GM18499 (cell line): Measurements from ENCODE around the gene TSSC4.

Experiments
- ATAC-seq: cut with Tn5 transposase; IDR thresholded peaks from one replicate; pipeline ENCODE4 v1.9.1; 2021; ENCODE audit warnings: moderate number of reproducible peaks; ENCODE audit not compliant: insufficient read depth, unreplicated experiment

The TSSC4 gene

DNA sequence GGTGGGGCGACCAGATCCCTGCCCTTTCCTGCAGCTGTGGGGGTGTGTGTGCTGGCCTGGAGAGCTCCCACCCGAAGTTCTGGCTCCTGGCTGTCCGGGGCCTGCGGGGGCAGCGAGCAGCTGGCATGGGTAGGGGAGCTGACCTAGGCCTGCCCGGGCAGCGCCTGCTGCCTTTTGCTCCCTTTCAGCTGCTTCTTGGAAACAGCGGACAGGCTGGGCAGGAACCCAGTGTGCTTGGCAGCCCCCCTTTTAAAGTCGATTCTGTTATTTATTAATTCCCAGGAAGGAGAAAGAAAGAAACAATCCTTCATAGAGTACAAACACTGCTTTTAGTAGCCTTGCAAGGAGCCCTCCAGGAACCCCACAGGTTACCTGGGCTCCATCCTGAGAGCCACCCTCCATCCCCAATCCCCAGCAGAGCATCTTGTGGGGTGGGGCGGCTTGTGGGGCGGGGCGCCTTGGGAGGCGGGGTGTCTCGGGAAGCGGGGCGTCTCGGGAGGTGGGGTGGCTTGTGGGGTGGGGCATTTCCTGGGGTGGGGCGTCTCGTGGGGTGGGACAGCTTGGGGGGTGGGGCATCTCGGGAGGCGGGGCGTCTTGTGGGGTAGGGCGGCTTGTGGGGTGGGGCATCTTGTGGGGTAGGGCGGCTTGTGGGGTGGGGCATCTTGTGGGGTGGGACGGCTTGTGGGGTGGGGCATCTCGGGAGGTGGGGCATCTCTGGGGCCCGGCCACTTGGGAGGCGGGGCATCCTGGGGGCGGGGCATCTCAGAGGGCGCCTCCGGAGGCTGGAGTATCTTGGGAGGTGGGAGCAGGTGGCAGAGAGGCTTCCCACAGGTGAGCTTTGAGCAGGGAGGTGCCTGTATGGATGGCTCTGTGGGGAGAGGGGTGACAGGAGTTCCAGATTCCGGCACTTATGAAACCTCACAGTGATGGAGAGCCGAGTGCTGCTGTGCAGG lies 16.4 kb upstream of the TSSC4 start:
- ATAC-seq: no peak

DNA sequence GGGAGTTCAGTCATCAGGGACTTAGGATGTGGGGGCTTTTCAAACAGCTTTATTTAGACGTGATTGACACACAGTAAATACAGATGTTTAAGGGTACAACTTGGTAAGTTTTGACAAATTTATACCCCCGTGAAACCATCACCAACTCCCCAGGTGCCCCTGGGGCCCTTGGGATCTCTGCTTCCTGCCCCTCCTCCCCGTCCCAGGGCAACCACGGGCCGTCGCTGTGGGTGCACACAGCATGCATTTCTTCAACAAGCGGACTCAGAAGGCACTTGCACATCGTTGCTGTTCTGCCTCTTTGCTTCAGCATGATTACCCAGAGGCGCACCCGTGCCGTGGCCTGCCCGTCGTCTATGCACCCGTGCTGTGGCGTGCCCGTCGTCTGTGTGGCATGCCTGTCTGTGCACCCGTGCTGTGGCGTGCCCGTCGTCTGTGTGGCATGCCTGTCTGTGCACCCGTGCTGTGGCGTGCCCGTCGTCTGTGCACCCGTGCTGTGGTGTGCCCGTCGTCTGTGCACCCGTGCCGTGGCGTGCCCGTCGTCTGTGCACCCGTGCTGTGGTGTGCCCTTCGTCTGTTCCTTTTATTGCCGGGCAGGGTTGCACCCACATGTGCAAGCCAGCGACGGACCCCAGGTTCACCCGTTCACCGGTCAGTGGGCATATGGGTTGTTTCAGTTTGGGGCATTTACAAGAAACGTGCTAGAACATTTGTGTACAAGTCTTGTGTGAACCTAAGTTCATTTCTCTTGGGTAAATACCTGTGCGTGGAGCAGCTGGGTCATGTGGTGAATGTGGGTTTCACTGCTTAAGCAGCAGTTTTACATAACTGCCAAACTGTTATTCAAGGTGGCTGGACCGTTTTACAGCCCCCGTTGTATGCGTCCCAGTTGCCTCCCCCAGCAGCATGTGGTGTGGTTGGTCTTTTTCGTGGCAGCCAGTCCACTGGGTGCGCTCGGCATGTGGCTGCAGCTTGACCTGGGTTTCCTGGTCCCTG lies 15.1 kb upstream of the TSSC4 start:
- no peak for ATAC-seq

DNA sequence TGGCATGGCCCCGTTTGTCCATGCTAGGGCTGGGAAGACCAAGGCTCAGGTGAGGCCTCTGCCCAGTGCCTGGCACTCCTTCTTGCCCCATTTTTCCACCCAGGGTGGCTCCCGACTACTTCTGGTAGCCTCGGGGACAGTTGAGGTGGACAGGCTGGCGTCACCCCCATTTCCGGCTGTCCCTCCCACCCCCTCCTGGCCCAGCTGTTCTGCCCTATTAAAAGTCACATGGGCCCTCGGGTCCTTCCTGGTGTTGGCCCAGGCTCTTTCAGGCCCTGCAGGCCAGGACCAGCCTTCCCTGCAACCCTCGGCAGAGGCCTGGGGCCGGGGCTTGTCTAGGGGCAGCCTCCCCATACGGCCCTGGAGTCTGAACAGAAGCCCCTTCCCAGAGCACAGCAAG lies 14.0 kb upstream of the TSSC4 start:
- ATAC-seq: no peak

DNA sequence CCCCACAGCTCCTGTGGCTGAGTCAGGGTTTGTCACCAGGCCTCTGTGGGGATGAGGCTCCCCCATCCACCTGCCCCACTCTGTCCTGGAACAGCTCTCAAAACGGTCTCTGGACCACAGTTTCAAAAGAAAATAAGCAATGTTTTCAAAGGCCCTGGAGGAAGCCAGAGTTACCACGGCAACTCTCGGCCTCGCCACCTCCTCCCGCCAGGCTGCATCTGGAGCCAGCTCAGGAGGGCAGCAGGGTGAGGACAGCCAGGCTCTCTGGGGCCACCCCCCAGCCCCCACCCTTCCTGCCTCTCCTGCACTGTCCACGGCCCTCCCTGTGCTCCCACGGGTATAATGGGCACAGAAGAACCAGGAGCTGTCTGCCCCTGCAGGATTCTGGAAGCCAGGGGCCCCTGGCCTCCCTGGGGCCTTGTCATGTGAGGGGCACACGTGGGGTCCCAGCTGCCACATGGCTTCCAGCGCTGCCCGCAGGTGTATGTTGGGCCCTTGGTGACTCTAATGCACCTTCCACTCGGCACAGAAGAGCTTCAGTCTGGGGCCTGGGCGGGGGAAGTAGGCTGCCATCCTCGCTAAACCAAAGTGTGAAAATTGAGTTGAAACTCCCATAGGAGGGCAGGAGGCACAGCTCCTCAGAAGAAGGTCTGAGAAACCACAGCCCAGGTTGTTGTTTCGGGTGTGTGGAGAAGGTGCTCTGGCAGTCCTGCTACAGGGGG lies 13.1 kb upstream of the TSSC4 start:
- ATAC-seq: no peak

DNA sequence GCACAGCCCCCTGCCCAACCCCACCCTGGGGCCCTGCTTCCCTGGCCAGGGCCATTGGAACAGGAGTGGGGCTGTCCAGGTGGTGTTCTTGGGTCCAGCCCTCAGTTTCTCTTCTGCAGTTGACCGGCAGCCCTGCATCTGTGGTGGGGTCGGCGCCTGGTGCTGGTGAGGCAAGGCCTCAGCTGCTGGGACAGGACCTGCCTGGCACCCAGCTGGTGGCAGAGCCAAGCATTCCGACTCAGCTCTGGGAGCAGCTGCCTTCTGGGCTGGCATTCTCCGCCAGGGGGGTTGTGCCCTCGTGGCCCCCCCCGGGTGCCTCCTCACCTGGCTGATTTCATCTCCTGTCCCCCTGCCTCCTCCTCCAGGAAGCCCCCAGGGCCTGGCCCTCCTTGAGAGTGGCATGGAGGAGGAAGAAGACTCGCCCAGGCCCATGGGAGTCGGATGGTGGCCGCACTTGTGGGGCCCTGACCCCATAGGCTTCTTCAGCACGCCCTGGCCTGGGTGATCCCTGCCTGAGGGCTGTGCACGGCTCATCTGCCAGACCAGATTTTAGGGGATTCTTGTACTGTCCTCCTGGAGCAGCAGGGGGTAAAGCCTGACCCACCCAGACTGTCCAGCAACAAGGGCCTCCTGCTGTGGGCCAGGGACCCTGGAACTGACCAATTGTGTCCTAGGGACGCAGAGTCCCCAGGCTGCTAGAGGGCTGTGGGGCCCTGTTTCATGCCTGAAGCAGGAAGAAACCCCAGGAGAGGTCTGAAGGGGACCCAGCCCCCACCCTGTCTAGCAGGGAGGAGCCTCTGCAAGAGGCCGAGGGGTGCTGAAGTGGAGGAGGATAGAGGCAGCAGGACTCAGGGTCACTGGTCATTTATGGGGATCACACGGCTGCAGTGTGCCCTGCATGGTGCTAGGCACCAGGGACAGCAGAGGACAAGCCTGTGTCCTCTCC lies 11.8 kb upstream of the TSSC4 start:
- ATAC-seq: no peak

DNA sequence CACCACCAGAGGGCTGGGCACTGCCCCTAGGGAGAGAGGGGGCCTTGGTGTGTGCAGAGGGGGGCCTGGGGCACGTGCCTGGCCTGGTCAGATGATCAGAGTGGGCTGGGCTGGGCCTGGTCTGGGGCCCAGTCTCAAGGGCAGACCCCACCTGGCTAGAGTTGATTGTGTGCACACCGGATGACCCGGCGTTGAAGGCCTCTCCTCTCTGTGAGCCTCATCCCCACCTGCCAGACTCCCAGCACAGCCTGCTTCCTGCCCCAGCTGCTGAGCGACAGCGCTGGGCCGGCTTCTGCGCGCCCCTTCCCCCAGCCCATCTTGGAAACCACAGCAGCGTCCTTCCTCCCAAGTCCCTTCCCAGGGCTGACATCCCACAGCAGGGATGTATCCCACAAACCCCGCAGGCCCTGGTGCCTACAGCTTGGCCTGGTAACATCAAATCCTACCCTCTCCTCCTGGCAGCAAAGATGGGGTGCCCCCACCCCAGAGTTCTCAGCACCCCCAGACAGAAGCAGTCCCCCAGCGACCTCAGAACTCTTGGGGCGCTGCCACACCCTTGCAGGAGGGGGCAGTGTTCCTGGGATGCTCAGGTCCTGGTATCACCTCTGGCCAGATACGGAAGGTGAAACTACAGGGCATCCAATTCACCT lies 11.0 kb upstream of the TSSC4 start:
- ATAC-seq: no peak

DNA sequence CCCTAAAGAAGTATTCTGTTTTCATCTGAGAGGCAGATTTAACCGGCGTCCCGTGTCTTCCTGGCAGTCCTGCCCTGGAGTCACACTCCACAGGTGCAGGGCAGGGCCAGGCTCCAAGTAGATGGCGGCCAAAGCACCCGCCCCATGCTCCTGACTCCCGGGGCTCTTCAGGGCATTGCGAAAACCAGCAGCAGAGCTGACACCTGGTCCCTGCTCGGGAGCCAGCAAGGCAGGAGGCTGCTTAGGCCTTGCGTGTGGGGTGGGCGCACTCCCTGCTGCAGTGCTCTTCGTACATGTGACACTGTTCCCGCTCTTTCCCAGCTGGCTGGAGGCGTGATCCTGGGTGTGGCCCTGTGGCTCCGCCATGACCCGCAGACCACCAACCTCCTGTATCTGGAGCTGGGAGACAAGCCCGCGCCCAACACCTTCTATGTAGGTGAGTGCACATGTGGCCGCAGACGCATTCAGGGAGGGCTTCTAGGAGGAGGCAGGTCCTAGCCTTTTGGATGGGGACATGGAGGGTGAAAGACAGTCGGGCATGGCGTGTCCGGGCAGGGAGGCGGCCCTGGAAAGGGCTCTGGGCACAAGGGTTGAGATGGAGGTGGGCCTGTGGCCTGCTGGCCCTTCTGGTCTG lies 10.3 kb upstream of the TSSC4 start:
- ATAC-seq: no peak

DNA sequence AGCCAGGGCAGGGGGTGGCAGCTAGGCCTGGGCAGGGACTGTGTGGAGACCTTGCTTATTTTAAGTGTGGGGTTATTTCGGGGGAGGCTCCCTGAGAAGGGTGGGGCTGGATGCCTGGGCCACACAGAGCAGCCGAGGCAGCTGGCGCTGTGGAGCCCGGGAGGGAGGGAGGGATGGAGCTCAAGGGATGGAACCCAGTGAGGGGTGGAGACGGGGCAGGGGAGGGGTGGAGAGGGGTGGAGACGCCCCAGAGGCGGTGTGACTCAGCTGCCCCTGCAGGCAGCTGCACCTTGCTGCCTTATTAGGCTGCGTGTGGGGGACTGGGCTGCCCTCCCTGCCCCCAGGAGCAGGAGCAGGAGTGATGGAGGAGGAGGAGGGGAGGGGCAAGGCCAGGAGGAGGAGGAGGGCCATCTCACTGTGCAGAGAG lies 9.8 kb upstream of the TSSC4 start:
- ATAC-seq: no peak

DNA sequence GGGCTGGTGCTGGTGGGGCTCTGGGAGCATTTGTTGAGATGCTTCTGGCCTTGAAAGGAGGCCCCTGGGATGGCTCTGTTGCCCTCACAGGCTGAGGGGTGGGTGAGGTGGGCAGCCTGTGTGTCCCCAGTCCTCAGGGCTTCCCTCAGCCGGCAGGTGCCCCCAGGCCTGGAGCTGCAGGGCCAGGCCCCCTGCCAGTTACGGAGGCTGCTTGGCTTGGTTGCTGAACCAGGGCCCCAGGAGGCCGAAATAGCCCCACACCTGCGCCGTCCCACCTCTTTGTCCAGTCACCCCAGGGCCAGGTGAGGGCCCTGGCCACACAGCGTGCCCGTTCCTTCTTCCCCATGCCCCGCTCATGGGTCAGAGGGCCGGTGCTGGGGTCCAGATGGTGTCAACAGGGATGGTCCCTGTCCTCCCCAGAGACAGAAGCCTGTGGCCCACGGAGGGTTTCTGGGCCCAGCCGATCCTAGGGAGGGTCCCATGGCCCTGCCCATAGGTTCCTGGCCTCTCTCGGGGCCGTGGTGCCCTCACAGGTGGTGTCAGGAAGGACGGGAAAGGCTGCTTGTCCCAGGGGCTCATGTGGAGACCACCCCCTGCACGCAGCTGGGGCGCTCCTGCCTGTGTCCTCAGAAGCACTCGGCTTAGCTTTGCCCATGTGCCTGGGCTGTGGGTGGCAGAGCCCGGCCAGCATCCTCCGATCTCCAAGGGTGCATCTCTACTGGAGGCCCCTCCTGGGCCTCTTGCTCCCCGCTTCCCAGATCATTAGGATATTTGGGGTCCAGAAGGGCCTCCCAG lies 9.2 kb upstream of the TSSC4 start:
- ATAC-seq: no peak

DNA sequence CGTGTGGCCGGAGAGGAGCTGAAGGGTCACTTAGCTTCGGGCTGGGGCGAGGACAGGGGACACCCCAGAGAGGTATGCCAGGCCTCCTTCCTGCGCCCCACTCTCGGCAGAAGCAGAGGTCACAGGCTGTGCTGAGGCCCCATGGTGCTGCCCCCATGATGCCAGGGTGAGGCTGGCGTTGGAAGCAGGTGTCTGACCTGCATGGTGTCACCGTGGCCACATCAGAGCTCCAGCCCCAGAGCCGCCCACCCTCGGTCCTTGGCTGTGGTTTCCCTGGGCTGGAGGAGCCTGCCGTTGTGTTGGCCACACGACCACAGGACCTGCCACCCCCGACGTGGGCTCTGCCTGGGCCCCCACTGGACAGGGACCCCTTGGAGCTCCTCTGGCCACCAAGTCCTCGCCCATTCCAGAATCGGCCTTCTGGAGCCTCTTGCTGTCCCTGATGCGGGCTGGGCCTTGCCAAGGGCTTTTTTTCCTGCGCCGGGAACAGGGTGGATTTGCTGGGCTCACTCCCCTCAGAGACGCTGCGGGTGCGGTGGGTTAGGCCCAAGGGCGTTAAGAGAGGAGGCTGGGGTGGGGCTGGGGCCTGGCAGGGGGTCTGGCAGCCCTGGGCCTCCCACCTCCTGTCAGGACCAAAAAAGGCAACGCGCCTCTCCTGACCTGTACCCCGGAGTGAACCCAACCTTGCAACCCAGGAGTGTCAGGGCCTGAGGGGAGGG lies 8.2 kb upstream of the TSSC4 start:
- no peak for ATAC-seq

DNA sequence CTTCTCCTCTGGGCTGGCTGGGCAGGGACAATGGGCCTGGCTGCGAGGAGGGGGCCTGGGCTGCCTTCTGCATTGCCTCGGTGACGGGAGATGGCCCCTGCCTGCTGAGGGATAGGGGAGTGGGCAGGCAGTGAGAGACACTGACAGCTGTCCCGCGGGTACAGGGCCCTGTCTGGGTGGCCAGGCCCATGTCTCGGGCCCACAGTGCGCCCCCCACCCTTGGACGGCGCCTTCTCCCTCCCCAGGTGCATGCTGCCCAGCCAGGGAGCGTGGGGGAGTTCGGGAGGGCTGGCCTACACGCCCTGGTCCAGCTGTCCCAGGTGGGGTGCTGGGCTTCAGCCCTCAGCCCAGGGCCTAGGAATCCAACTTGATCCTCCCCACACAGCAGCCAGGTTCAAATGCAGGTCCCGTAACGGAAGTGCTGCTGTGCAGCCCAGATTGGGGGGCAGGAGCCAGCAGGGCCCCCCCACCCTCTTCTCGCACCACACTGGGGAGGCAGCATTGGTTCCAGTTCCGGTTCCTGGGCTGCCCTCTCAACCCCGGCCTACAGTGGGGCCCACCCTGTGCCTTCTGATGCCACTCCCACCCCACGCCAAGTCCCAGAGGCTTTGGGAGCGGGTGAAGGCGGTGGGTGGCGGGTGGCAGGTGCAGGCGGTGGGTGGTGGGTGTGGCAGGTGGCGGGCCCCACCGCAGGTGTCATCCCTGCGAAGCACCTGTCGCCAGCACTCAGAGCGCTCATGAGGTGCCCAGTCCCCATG lies 7.3 kb upstream of the TSSC4 start:
- no peak for ATAC-seq

DNA sequence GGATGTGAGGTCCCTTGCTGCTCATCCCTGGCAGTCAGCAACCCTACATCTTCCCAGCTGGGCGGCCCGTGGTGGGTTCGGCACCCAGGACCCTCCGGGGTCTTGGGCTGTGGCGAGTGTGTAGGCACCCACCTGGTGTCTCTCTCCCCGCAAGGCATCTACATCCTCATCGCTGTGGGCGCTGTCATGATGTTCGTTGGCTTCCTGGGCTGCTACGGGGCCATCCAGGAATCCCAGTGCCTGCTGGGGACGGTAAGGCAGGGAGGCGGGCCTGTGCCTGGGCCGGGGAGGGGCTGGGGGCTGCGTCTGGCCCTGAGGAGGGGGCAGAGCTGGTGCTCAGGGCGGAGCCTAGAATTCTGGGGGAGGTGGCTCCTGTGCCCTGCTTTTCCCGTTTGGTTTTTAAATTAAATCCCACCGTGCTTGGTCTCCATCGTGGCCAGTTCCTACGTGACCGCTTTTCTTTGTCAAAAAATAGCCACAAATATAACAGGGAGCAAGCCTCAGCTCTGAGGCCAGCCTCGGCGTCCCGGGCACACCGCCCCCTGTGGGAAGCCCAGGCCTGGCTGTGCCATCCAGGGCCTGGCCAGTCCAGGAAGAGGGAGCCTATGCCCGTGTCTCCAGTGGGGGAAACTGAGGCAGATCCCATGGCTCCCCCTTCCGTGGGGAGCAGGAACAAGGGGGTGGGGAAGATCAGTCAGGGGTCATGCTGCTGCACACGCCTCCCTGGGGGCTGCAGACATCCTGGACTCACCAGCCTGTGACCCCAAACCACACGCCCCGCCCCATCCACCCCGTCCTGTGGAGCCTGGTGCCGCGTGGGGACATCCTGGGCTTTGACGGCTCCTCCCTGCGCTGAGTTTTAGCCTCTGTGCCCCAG lies 6.4 kb upstream of the TSSC4 start:
- no peak for ATAC-seq

DNA sequence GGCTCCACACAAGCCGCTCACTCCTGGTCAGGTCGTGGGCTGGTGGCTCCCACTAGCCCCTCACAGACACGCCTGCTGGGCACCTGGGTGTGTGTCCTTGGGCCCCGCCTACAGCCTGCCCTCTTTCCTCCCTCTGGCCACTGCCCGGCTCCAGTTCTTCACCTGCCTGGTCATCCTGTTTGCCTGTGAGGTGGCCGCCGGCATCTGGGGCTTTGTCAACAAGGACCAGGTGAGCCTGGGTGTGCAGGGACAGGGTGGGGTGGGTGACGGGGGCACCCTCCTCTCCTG lies 5.8 kb upstream of the TSSC4 start:
- ATAC-seq: no peak

DNA sequence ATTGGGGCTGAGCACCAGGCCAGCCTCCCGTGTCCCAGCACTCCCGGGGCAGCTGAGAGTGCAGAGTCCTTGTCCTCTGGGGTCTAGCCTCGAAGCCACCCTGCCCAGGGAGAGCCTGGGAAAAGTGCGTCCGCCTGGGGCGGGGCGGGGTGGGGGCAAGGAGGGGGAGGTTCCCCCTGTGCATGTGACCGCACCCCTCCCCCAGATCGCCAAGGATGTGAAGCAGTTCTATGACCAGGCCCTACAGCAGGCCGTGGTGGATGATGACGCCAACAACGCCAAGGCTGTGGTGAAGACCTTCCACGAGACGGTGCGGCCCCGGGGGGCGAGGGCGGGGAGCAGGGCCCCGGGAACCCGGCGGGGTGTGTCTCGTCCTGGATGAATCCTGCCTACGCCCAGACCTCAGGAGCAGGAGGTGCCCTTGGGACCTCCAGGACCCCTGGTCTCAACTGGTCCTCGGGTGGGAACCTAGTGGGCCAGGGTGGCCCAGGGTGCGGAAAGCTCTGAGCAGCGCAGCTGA lies 5.3 kb upstream of the TSSC4 start:
- ATAC-seq: no peak

DNA sequence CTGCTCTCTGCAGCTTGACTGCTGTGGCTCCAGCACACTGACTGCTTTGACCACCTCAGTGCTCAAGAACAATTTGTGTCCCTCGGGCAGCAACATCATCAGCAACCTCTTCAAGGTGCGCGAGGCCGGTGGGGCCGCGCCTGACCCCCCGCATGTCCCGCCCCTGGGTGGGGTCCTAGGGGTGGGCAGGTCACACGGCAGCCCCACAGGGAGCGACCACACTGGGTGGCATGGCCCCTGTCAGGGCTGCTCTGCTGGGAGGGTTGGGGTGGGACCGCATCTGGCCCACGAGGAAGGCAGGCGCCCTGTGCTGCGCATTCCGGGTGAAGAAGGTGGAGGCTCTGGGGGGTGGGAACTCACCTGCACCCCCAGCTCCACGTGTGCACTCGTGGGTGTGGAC lies 4.7 kb upstream of the TSSC4 start:
- no peak for ATAC-seq
